HG02642 (cell line): ENCODE measurements around the gene NAPSA.
"Not testable (repeated sequence)": the region's sequence is repeated elsewhere in the genome, so short reads cannot be mapped to it uniquely, and the experiment has no call there.

ENCODE experiments used
- ATAC-seq: cut with Tn5 transposase; IDR thresholded peaks from one replicate; pipeline ENCODE4 v1.9.1; 2021; ENCODE audit warnings: mild to moderate bottlenecking; ENCODE audit not compliant: unreplicated experiment, poor library complexity

Gene NAPSA

GRCh38 chr19:50361290-50362029, 4.0 kb downstream of the NAPSA start:
- ATAC-seq: no peak

DNA sequence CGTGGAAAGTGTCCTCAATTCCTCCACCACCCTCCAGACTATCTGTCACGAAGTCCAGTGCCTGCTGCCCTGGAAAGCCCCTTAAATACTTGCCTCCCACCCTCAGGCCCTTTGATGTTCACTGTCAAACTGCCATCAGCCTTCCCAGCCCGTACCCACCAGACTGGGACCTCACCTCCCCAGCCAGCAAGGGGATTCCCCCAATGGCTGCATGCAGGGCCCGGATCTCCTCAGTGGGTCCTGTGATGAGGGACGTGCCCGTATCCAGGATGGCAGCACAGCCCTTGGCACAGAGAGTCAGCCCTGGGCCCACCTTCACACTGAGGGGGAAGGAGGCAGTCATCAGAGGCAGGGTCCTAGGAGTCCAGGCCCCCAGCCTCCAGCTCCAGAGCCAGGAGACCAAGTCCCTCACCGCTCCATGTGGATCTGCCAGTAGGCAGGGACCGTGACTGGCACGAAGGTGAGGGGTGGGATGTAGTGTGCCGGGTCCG, 6.1 kb downstream of the NAPSA start:
- no peak for ATAC-seq

DNA sequence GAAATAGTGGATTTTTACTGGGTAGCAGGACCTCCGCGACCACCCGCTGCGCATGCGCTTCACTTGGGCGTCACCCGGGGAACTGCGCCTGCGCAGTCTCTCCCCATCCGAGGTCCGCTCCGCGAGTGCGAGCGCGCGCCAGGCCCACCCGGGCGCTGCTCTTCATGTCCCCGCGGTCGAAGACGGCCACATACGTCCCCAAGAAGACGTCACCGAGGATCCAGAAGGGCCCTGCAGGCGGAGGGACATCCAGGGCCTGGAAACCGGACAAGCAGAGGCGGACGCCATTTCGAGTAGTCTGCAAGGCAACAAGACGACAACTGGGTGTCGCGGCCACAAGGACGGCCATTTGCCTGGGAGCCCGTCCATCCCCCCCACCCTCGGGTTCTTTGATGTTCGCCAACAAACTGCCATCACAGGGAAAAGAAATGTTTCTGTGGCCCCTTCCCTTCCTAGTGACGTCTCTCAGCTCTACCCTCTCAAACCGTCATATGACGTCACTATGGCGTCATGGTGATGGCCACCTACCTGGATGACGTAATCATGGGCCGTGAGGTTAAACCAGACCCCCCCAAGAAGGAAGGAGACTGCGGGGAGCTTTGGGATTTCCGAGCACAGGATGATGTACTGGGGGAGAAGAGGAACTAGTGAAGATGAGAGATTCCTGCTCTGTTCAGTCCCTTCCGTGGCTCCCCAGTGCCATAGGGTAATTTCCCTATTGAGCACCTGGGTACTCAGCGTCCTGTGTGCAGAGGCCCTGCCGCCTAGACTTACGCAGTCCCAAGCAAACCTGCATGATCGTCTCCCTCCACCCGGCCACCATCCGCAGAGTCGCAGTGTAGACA, 6.7 kb downstream of the NAPSA start:
- ATAC-seq: peak; percentile 40

DNA sequence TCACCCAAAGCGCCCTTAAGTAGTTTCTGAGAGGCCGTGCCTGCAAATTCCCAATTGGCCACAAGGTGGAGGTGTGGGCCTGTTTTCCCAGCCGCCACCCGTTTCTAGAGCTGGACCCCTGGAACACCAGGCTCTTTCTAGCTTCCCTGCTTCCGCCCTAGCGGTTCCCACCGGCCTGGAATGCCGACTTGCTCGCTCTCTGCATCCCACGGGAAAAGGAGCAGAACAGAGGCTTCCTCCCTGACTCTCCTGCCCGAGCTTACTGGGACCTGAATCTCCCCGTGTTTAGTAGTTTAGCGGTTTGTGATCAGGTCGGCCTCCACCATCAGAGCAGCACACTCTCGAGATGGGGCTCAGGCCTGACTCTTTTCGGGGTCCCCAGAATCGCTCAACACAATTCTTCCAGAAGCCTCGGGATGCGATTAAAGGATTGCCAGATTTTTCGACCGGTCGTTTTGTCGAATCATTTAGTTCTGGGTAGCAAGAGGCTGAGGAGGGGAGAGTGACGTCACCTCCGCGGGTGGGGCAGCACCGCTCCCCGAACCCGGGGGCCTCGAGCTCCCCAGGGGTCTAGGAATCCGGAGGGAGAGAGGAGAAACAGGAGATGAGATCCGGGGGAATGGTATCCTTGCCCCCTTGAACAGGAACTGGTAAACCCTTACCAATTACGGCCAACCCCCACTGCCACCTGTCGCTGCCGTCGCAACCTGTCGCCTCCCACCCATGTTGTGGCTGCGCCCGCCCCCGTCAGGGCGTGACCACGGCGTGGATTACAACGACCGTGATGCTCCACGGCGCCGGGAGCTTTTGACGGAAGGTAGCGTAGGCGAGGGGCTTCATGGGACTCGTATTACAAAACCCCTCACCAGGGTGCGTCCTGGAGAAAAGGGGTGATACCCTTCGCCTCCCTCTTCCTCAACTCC, 8.0 kb downstream of the NAPSA start:
- ATAC-seq: peak; percentile 66

DNA sequence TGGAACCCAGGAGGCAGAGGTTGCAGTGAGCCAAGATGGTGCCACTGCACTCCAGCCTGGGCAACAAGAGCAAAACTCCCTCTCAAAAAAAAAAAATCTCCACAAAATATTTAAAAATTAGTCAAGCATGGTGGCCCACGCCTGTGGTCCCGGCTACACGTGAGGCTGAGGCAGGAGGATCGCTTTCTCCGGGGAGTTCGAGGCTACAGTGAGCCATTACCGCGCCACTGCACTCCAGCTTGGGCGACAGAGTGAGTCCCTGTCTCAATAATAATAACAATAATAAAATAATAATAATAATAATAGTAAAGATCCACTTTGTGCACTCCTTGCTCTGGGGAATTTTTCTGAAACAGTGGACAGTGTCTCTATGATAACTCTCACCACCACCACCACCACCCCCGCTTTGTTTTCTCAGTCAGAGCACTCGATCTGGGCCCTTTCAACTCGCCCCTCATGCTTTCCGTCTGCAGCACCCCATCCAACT, 8.7 kb downstream of the NAPSA start:
- ATAC-seq: no peak

DNA sequence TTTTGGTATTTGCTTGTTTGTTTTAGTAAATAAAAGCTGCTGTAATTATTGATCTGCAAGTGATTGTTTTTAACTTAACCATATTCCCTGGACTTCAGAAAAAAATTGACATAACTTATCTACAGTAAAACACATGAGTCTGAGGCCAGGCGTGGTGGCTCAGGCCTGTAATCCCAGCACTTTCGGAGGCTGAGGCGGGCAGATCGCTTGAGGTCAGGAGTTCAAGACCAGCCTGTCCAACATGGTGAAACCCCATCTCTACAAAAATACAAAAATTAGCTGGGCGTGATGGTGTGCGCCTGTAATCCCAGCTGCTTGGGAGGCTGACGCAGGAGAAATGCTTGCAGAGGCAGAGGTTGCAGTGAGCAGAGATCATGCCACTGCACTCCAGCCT, 12.0 kb downstream of the NAPSA start:
- ATAC-seq: not testable (repeated sequence)

- no peak for ATAC-seq
Observed at GRCh38 chr19:50352242-50352641, 13.2 kb downstream of the NAPSA start.

DNA sequence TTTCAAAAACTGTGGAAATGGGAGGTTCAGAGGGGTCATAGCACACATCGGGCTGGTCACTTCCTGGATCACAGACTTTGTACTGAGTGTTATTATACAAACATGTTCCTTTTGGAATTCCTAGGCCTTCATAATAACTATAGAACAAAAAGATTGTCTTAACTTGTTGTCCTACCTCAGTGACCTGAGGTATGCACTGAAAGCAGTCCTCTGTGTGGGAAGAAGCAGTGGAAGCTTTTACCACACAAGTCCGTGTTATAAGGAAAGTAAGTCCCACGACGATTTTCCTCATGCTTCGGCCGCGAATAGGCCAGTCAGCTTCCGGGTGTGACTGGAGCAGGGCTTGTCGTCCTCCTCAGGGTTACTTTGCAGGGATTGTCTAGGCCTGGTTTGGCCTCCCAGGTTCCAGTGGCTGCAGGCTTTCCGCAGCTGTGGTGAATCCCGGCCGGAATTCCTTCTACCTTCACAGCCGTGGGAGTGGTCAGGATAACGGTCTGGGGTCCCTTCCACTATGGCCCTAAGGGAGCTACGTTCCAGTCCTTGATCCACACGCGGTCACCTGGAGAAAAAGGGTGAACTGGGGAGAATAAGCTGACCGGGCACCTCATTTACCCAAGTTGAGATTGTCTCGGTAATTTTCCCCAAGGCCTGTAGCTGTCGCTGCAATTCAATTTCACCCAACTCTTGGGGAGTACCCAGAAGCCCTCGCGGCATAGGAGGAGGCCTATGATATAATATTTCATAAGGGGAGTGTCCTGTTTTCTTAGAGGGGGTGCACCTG, 16.0 kb downstream of the NAPSA start:
- ATAC-seq: no peak

DNA sequence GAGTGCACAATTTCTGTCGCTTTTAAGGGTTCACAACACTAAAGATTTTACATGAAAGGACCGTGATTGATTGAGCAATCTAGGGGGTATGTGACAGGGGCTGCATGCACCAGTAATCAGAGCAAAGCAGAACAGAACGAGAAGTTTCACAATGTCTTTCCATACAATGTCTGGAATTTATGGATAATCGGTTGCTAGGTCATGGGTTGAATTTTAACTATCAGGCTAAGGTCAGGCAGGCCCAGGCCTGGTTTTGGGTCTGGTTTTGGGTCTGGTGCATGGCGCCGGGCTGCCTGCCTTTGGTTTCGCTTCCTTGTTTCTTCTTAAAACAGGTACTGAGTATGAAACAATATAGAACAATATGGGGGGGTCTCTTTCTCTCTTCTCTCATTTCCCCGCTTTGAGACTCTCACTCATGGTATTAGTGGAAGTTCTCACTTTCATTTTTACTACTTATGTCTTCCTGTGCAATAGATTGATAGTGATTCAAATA, 18.3 kb downstream of the NAPSA start:
- not testable (repeated sequence) for ATAC-seq

- peak; percentile 54 for ATAC-seq
Observed at GRCh38 chr19:50344661-50345318, 20.6 kb downstream of the NAPSA start.

- ATAC-seq: peak; percentile 55
Observed at GRCh38 chr19:50341091-50341564, 24.3 kb downstream of the NAPSA start.

DNA sequence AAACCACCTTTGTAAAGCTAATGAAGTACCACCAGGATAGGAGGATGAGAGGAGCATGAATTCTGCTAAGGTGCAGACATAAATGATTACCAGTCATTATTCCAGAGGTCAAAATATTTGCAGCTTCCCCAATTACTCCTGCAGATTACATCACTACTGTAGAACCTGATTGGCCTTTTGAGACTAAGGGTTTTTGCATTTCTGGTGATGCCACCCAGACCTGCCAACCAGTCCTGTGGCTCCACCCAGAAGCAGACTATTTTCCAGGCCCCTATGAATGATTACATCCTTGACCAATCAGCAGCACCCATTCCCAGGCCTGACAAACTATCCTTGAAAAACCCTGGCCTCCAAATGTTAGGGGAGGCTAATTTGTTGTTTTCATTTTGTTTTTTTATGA, 25.1 kb downstream of the NAPSA start:
- ATAC-seq: no peak

DNA sequence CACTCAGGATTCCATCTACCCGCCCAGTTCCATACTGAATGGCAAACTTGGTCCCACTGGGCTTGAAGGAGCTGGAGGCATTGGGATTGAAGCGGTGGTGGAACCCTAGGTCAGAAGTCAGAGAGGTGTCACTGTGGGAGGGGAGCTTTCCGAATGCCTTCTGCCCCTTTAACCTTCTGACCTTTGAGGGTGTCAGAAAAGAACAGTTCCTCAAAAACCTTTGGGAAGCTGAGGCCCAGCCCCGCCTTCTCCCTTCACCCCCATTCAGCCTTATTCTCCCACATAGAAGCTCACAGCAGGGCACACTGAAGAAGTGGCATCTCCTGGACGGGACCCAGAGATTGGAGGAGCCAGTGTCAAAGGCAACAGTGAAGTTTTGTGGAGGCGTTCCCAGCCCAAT, 28.4 kb downstream of the NAPSA start:
- not testable (repeated sequence) for ATAC-seq

- no peak for ATAC-seq
Observed at GRCh38 chr19:50334741-50335421, 30.6 kb downstream of the NAPSA start.

DNA sequence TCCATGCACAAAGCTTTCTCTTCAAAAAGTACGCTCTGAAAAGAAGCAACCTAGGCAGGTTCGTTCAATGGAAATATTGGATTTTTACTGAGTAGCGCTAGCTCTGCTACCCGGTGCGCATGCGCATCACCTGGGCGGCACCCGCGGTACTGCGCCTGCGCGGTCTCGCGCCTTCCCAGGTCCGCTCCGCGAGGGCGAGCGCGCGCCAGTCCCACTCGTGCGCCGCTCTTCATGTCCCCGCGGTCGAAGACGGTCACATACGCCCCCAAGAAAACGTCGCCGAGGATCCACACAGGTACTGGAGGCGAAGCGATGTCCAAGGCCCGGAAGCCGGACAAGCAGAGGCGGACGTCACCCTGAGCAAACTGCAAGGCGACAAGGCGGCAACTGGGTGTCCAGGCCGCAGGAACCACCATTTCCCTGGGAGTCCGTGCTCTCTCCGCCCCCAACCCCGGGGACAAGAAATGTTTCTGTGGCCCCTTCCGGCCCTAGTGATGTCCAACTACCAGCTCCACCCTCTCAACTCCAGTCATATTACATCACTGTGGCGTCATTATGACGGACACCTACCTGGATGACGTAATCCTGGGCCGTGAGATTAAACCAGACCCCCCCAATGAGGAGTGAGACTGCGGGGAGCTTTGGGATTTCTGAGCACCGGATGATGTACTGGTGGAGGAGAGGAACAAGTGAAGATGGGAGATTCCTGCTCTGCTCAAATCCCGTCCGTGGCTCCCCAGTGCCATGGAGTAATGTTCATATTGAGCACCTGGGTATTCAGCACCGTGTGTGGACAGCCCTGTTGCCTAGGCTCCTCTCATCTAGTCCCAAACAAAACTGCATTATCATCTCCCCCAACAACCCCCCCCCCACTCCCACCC, 31.5 kb downstream of the NAPSA start:
- ATAC-seq: peak; percentile 27

GRCh38 chr19:50333235-50333736, 32.2 kb downstream of the NAPSA start:
- ATAC-seq: peak; percentile 47
